B cell (primary cell): ENCODE results near the gene DNAJC11. TPM values are rescaled to one million over a fixed set of nuclear protein-coding genes. Genes with fewer than 3 reads are reported as not detected.

Experiments used
- ATAC-seq: fragments of 200-7000 bp; cut with Tn5 transposase; one replicate; pipeline ENCODE4 v1.10.0; 2021; ENCODE audit warnings: low read depth, mild to moderate bottlenecking, moderate number of reproducible peaks, moderate library complexity
- CTCF ChIA-PET: fragments of 350-600 bp; sonication (Branson Sonifier 250); formaldehyde crosslinking; loops from one replicate; lab custom pipeline; 2021; ENCODE audit warnings: antibody characterized with exemption, inconsistent platforms; lab: Charles Lee
- POLR2A ChIA-PET: fragments of 350-600 bp; sonication (Branson Sonifier 250); formaldehyde crosslinking; loops from one replicate; lab custom pipeline; 2021; ENCODE audit warnings: antibody characterized with exemption; lab: Charles Lee
- DNase-seq: peaks from one replicate; pipeline ENCODE4 v3.0.0; 2013
- H2AFZ ChIP-seq: 2 replicates; pipeline ENCODE4 v1.6.1; 2012; ENCODE audit warnings: mild to moderate bottlenecking, low read depth, low read length; ENCODE audit not compliant: insufficient read depth, poor library complexity, severe bottlenecking
- H3K27ac ChIP-seq, 2 donors: 1 replicate in 1 of 2; 2 replicates in 1 of 2; pipeline ENCODE4 v1.5.1; 2012 to 2013; ENCODE audit warnings: low read length in 2 of 2, mild to moderate bottlenecking in 2 of 2, moderate library complexity in 1 of 2
- H3K27me3 ChIP-seq, 4 experiments: fragments of 200-600 bp in 1 of 4; sonication (generic) in 1 of 4; replicated peaks in 1 of 4; 1 replicate in 2 of 4; 2 replicates in 2 of 4; pipeline versions ENCODE4 v1.6.1 to v1.7.0; 2013 to 2016; ENCODE audit warnings: low read length in 3 of 4, mild to moderate bottlenecking in 2 of 4, mixed read lengths in 1 of 4, moderate library complexity in 1 of 4; ENCODE audit not compliant: insufficient read depth in 4 of 4, control insufficient read depth in 3 of 4; ENCODE audit errors: control extremely low read depth in 1 of 4
- H3K36me3 ChIP-seq, 2 experiments: replicated peaks in 1 of 2; 1 replicate in 1 of 2; 2 replicates in 1 of 2; pipeline versions ENCODE4 v1.6.1 to v1.7.1; 2013; ENCODE audit warnings: low read length in 1 of 2; ENCODE audit not compliant: insufficient read depth in 2 of 2, control insufficient read depth in 1 of 2; ENCODE audit errors: control extremely low read depth in 1 of 2, extremely low read depth in 1 of 2
- H3K4me1 ChIP-seq, 2 donors: fragments of 200-600 bp in 1 of 2; sonication (generic) in 1 of 2; 1 replicate in 1 of 2; 2 replicates in 1 of 2; pipeline versions ENCODE4 v1.5.1 to v1.6.1; 2013 to 2017; ENCODE audit warnings: low read length in 2 of 2; ENCODE audit not compliant: control insufficient read depth in 2 of 2, insufficient read depth in 2 of 2
- H3K4me2 ChIP-seq: replicated peaks from 2 replicates; pipeline ENCODE3; 2012; ENCODE audit warnings: mild to moderate bottlenecking, low read depth, low read length; ENCODE audit not compliant: poor library complexity, severe bottlenecking
- H3K4me3 ChIP-seq, 5 experiments: fragments of 200-600 bp in 1 of 5; sonication (generic) in 1 of 5; 1 replicate in 3 of 5; 2 replicates in 2 of 5; pipeline versions ENCODE4 v1.5.1 to v1.7.0; 2011 to 2016; ENCODE audit warnings: low read length in 4 of 5, mild to moderate bottlenecking in 4 of 5, low read depth in 2 of 5, control low read depth in 1 of 5, moderate library complexity in 1 of 5; ENCODE audit not compliant: insufficient read depth in 1 of 5; ENCODE audit errors: control extremely low read depth in 1 of 5, extremely low read depth in 1 of 5
- H3K79me2 ChIP-seq: fragments of 200-600 bp; sonication (generic); one replicate; pipeline ENCODE4 v1.6.0; 2016; ENCODE audit warnings: low read length; ENCODE audit not compliant: control insufficient read depth, insufficient read depth
- H3K9ac ChIP-seq: fragments of 200-600 bp; sonication (generic); 2 replicates; pipeline ENCODE4 v1.6.1; 2017; ENCODE audit warnings: mild to moderate bottlenecking, low read length, moderate library complexity
- H3K9me3 ChIP-seq, 3 donors: one replicate each; pipeline versions ENCODE4 v1.6.1 to v1.7.1; 2013; ENCODE audit warnings: low read length in 2 of 3; ENCODE audit not compliant: control insufficient read depth in 2 of 3, insufficient read depth in 1 of 3; ENCODE audit errors: control extremely low read depth in 1 of 3
- H4K20me1 ChIP-seq: 2 replicates; pipeline ENCODE4 v1.6.0; 2012; ENCODE audit warnings: mild to moderate bottlenecking, low read length; ENCODE audit not compliant: insufficient read depth, control insufficient read depth, poor library complexity, severe bottlenecking
- H3K27ac Mint-ChIP-seq: one replicate; pipeline ENCODE4 v1.8.0; 2021; ENCODE audit warnings: mixed read lengths
- H3K27me3 Mint-ChIP-seq: one replicate; pipeline ENCODE4 v1.8.0; 2021; ENCODE audit warnings: mixed read lengths
- H3K4me1 Mint-ChIP-seq: one replicate; pipeline ENCODE4 v1.8.0; 2021; ENCODE audit warnings: mixed read lengths
- H3K4me3 Mint-ChIP-seq: one replicate; pipeline ENCODE4 v1.8.0; 2021; ENCODE audit warnings: mixed read lengths
- H3K9me3 Mint-ChIP-seq: one replicate; pipeline ENCODE4 v1.8.0; 2022; ENCODE audit warnings: mixed read lengths; ENCODE audit not compliant: insufficient read depth
- EZH2 ChIP-seq: IDR thresholded peaks from 2 replicates; pipeline ENCODE4 v1.6.1; 2012; ENCODE audit warnings: borderline replicate concordance, low read depth, mild to moderate bottlenecking, moderate library complexity, low read length; ENCODE audit not compliant: insufficient read depth, poor library complexity, severe bottlenecking
- WGBS: methylation state at CpG from one replicate; pipeline ENCODE4 v1.1.5; 2013; ENCODE audit warnings: missing lambda C conversion rate; ENCODE audit not compliant: insufficient coverage; 5-methylcytosine and 5-hydroxymethylcytosine counted together
- intact Hi-C: fragments of 100-400 bp; cut with micrococcal nuclease; formaldehyde crosslinking; loops from one replicate; pipeline ENCODE4 v1.10.0; 2022
- polyA plus RNA-seq: library from polyadenylated mRNA; depleted of rRNA; stranded (reverse); fragments of >200 nt; gene quantifications from 2 replicates; pipeline ENCODE4 v1.2.3, GENCODE V29; 2012
- total RNA-seq, 2 donors: library from RNA; stranded (reverse); fragments of 120-200 nt in 1 of 2; gene quantifications; 1 replicate in 1 of 2; 2 replicates in 1 of 2; pipeline versions ENCODE4 v1.2.3 to v1.2.4, GENCODE V29; 2013 to 2022
- TF ChIP-seq, protein P1 (sequence below): fragments of 200-600 bp; IDR thresholded peaks from one replicate; pipeline ENCODE4 v1.8.0; 2022; ENCODE audit warnings: antibody characterized with exemption, mild to moderate bottlenecking

Gene DNAJC11
- total and polyA plus RNA-seq, 2 donors (not counting 1 experiment from before 2014, with no cell fraction given): 29.2 to 51.6 TPM

DNA sequence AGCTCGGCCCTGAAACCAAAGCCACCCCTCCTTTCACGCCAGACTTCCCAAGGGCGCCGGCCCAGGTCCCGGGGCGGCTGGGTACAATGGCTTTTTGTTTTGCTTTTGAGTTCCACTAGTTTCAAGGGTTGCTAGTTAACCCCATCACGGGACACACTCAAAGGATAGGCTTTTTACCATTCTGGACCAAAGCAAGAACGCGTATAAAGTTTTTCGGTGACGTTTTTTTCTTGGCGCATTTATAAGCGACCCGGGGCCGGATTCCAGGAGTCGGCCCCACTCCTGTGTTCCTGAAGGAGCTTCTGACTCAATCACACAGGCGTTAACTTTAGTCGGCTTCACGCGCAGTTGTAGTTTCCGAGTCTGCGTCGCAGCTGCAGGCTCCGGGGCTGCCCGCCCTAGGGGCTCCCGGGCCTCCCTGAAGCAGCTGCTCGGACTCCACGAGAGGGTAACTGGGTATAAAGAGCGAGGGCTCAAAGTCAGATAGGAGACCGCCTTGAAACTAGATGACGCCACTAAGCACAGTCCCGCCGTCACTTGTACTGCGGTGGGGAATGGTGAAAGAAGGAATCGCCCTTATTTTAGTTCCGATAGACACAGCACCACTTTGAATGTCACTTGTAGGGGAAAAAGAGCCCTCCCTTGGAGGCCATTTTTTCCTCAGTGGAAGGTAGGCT lies 98.2 kb downstream of the DNAJC11 start:
- Histone ChIP-seq H3K4me3 (peak overlapping the region; percentile 68 to 94 (median 82)), H2AFZ (peak overlapping the region; percentile 89), H3K9ac (peak overlapping the region; percentile 78), H3K27ac (peak overlapping the region; percentile 94 to 95), H3K79me2 (peaks cover 33% of the 10 kb centered on the region), H3K4me1 (peaks cover 29 to 43% of the 10 kb centered on the region in 2 donors), H3K4me2 (peak overlapping the region; percentile 100), H4K20me1 (peaks cover 30% of the 10 kb centered on the region), H3K27me3 (no peaks in the 10 kb centered on the region), H3K36me3 (no peaks in the 10 kb centered on the region), H3K9me3 (no peaks in the 10 kb centered on the region)
- Mint-ChIP-seq H3K27ac (peak overlapping the region; percentile 99), H3K27me3 (no peaks in the 10 kb centered on the region), H3K4me3 (peak overlapping the region; percentile 91), H3K9me3 (no peaks in the 10 kb centered on the region), H3K4me1 (peaks cover 38% of the 10 kb centered on the region)
- intact Hi-C loops: loop anchor here (1.0 to 2.0 kb wide), 3 partner anchors 10 to 181 kb away; partner anchors contain the start of genes CAMTA1 and PHF13
- CTCF ChIA-PET: interaction anchor here (1.1 to 5.4 kb wide), 5 partner anchors 13 to 48 kb away, joined by 3 to 33 read pairs (median 7); partner anchors contain the start of genes NOL9, TAS1R1 and THAP3
- no peak for TF ChIP-seq EZH2
- TF ChIP-seq, protein P1, sequence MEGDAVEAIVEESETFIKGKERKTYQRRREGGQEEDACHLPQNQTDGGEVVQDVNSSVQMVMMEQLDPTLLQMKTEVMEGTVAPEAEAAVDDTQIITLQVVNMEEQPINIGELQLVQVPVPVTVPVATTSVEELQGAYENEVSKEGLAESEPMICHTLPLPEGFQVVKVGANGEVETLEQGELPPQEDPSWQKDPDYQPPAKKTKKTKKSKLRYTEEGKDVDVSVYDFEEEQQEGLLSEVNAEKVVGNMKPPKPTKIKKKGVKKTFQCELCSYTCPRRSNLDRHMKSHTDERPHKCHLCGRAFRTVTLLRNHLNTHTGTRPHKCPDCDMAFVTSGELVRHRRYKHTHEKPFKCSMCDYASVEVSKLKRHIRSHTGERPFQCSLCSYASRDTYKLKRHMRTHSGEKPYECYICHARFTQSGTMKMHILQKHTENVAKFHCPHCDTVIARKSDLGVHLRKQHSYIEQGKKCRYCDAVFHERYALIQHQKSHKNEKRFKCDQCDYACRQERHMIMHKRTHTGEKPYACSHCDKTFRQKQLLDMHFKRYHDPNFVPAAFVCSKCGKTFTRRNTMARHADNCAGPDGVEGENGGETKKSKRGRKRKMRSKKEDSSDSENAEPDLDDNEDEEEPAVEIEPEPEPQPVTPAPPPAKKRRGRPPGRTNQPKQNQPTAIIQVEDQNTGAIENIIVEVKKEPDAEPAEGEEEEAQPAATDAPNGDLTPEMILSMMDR: no peak
- POLR2A ChIA-PET: interaction anchor here (0.5 to 3.4 kb wide), 8 partner anchors 9 to 49 kb away, joined by 3 to 21 read pairs (median 6); partner anchors contain the start of genes NOL9, PHF13, TAS1R1 and THAP3
- peak; percentile 87 for DNase-seq
- under 1% methylated on average over 33 of the region's 36 CpGs for whole genome bisulfite sequencing
- peak; percentile 34 for ATAC-seq
